ENCODE data around the gene PCDH1.
"Not testable (repeated sequence)": the region's sequence is repeated elsewhere in the genome, so short reads cannot be mapped to it uniquely, and the experiment has no call there.

Gene PCDH1

GRCh38 chr5:141826674-141827073, 51.5 kb downstream of the PCDH1 start:
- no peak for DNase-seq

GRCh38 chr5:141825791-141826560, 52.2 kb downstream of the PCDH1 start:
- no peak for DNase-seq

DNA sequence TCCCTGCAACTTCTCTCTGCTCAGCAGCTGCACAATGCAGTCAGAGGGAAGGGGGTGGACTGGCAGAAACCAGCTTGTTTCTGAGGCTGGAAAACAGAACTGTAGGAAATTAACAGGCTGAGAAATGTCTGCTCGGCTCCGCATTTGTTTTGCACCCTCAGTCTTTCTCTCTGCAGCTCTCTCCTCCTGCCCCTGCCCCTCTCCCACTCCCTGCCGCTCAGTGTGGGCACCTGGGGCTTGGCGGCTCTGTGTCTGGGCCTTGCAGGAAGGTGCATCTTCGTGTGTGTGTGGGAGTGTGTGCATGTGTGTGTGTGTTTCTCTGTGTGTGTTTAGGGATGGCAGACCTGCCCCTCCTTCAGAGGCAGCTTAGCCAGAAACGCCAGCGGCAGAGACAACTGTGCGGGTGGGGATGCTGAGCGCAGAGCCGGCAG, 53.0 kb downstream of the PCDH1 start:
- DNase-seq = no peak

GRCh38 chr5:141824717-141825116, 53.5 kb downstream of the PCDH1 start:
- no peak for DNase-seq

- no peak for DNase-seq
These were observed 55.2 kb downstream of the PCDH1 start for GRCh38 chr5:141823056-141823455.

DNA sequence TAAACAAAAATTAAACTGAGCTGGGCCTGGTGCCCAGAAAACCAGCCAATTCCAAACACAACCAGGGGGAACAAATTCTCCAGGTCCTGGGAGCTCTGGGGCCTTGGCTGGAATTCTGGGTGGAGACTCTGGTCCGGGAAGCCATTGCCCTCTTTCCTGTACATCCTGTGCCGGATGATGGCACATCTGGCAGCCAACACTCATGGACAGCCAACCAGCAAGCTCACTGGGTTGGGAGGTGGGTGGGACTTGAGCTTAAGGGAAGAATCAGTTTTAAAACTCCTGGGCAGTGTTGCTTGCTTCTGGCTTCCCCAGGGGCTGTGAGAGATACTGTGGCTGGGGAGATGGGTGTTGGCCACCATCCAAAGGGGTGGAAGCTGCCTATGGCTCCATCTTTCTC, 56.1 kb downstream of the PCDH1 start:
- DNase-seq = no peak

DNA sequence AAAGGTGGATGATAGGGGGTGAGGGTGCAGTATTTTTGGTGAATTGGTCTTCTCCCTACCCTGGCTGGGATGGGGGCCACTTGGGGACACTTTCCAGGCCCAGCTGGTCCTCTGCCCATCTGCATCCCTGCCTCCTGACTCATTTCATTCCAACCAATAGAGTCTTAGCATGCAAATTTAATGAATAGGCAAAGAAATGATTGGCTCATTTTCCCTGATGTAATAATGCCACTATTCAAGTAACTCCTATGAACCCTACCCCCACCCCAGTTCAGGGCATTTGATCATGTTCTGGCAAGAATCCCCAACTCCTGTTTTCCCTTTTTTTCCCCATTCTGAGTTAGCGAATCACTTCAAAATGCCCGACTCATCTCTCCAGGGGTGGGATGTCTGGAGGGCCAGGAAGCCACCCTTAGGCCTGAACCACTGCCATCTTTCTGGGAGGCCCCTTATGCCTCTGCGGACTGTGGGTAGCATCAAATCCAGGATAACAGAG, 56.7 kb downstream of the PCDH1 start:
- no peak for DNase-seq

- DNase-seq = not testable (repeated sequence)
These were observed 57.5 kb downstream of the PCDH1 start for GRCh38 chr5:141820686-141821085.

- no peak for DNase-seq
These were observed 60.6 kb downstream of the PCDH1 start for GRCh38 chr5:141817631-141818030.

GRCh38 chr5:141816598-141817399, 61.4 kb downstream of the PCDH1 start:
- no peak for DNase-seq

DNA sequence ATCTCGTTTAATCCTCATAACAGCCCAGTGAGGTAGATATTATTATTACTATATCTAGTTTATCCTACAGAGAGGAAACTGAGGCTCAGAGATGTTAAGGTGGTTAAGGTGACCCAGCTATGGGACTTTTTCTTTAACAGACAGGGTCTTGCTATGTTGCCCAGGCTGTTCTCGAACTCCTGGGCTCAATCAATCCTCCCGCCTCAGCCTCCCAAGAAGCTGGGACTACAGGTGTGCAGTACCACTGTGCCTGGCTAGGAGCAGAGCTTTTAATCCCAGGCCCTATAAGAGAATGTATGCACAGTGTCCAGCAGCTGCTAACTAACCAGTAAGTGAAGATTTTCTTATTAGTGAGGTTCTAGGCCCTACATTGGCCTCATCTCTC, 62.4 kb downstream of the PCDH1 start:
- no peak for DNase-seq

DNA sequence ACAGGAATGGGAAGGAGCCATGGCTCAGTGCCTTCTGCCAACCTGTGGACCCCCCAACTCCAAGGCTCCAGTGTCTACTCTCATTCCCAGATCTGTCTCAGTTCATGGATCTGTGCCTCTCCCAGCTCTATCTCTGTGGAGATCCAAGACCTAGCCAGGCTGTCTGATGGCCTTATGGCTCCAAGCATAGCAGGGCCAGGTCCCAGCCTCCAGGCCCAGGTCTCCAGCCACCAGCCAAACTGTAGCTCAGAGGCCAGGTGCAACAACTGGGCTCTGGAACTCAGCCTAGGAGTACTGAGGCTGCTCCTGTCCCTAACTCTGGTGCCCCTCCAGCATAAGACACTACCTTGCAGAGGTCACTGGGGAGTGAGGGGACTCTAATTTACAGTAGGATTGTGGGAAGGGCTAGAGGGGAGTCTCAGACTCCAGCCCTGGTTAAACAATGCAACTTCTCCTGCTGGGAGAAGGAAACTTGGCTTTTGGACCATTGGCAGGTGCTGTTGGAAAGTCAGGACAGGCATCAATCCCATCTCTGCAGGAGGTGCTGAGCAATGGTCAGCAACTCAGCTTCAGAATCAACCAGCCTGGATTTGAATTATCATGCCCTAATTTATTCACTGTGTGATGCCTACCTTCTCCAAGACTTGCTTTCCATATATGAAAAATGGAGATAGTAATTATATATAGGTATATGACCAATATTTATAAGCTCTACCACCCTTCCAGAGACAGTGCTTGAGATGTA, 63.0 kb downstream of the PCDH1 start:
- DNase-seq = no peak

DNA sequence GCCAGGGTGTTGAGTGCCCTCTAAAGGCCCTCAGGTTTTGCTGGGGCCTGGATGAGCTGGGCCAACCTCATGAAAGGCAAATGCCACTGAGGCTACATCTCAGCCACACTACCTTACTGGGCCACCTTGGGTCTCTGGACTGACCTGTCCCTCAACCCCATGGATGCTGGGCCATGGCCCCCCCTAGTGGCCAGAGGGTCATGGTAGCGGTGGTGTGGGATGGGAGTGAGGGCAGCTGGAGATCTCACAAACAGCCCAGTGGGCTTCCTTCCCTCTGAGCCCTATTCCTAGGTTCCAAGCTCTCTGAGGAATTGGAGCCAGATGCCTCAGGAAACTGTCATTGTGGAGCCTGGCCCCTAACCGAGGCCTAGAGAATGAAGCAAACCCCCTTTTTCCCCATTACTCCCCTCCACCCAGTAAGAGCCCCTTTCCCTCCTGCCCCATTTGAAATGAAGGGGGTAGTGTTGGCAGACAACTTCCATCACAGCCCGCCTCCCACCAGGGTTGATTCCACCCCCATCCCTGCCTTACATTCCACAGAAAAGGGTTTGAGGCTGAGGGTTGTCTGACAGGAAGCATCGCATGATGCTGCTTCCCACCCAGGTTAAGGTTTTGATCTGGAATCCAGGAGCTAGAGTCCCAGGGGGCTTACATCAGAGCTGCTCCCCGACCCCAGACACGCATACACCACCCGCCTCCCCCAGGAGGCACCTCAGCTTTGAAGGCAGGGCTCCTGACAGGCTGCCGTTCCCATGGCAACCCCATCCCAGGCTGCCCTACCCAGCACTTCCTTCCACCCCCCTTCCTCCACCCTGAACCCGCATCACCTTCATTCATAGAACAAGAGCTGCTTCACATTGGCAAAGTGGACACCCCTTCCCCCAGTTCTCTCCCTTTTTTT, 63.9 kb downstream of the PCDH1 start:
- no peak for DNase-seq

DNA sequence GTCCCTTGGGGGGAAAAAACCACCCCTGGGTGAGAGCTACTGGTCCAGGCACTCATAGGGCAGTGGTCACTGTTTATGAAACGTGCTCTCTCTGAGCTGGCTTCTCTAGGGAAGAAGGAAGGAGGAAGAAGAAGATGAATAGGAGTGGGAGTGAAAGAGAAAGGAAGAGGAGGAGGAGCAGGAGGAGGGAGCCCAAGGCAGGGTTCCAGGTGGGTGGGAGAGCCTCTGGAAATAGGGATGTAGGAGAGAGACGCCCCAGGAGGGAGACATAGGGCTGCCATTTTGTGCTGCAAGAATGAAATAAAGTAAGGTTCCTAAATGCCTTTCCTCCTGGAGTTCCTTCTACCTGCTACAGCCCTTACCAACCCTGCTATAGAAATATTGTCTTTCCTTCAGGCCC, 65.7 kb downstream of the PCDH1 start:
- no peak for DNase-seq

GRCh38 chr5:141811287-141812155, 66.7 kb downstream of the PCDH1 start:
- DNase-seq = no peak

GRCh38 chr5:141810702-141811101, 67.5 kb downstream of the PCDH1 start:
- DNase-seq = no peak

DNA sequence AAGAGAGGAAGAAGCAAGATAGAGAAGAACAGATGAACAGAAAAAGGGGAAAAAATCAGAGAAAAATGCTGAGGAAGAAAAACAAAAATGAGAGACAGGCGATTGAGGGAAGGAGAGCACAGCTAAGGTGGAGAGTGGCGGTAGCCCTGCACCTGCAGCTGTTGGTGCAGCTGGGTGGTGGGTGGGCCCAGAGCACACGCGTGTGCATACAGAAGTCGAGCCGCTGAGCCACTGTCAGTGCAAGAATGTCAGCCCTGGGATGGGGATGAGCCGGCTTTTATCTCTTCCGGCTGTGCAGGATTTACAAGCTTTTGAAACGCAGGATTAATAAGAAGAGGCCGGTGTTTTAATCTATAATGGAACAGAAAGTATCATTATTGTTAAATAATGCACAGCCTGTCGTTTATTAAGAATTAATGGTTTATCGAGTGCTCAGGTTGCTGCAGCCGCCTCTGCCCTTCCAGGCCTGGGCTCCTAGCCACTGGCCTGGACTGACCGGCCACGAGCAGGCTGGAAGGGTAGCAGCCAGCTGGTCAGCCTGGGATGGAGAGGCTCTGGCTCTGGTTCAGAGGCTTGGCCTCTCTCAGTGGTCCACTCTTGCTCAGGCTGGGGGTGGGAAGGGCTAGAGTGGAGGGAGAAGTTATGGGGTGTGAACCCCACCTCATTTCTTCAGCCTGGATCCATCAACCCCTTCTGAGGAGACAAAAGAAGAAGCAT, 68.7 kb downstream of the PCDH1 start:
- no peak for DNase-seq

DNA sequence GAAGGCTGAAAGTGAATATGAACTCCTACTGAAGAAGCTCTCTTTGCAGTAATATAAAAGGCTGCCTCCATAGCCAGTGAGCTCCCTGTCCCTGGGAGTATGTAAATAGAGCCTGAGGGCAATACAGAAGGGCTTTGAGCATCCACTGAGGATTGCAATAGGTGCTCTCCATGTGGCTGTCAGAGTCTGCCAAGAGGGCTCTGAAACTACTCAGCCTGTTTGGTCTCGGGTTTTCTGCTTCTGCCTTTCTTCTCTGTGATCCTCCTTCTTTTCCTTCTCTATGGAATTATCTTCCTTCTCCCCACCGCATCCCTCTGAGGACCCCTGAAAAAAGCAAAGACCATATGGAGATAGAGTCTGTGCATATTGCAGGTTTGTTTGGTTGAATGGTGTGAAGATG, 69.4 kb downstream of the PCDH1 start:
- DNase-seq = no peak

DNA sequence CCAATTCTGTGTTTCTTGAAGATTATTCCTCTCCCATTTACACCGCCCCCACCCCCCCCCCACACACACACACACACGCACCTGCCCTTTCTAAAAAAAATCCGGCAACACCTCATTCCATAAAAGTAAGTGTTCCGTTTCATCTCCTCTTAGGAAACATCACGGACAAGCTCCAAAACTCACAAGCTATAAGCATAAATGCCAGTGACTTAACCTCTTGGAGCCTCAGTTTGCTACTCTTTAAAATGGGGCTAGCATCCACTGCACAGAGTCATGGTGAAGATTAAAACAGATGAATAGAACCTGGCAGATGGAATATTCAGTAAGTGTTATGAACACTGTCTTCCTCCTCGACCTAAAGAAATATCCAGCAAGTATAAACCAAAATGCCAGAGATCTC, 70.5 kb downstream of the PCDH1 start:
- DNase-seq = no peak

DNA sequence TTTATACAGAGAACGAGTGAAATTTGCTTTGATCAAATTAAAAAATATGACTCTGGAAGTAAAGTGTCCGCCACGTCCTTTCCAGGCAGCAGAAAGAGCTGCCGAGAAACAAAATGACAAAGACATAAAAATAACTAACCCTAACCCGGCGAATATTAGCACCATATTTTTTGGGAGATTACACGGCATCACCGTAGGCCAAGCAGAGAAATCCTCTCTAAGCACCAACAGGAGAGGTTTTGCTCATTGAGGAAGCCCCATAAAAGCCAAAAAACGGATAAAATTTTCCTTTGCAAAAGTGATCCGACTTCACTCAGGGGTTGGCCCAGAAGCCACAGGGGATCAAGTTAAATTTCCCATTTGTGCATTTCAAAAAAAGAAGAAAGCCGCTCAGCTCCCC, 70.9 kb downstream of the PCDH1 start:
- no peak for DNase-seq

DNA sequence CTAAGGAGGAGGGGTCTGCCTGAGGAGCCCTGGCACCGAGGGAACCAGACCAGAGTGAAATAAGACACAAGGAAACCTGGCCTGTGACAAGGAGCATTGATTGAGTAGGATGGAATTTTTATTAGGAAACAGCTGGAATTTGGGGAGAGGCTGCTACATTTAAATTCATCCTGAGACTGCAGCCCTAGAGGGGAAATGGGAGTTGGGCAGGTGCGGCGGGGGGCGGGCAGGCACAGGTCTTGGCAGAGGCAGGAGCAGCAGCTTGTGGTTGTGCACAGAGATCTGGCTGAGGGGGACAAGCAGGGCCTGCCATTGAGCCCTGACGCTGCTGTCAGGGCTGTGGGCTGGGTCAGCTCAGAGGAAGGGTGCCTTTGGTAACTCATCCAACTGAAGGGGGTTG, 71.6 kb downstream of the PCDH1 start:
- no peak for DNase-seq

Measured in NCI-H2171 (cell line).